Fibroblast of lung (primary cell): ENCODE data around the gene TRIP13. TPM values are rescaled to one million over a fixed set of nuclear protein-coding genes. Genes with fewer than 3 reads are reported as not detected.
"Not testable (repeated sequence)": the region's sequence is repeated elsewhere in the genome, so short reads cannot be mapped to it uniquely, and the experiment has no call there.

Experiments
- DNase-seq, 2 donors: peaks; one replicate each; pipeline versions ENCODE4 v3.0.0 to v3.0.0-alpha.2; 2010; ENCODE audit warnings: low read depth in 2 of 2
- H2AFZ ChIP-seq: 2 replicates; pipeline ENCODE4 v1.5.1; 2012; ENCODE audit warnings: low read length, control low read depth, inconsistent platforms
- H3K27ac ChIP-seq: 2 replicates; pipeline ENCODE4 v1.5.1; 2011; ENCODE audit warnings: low read length, control low read depth; ENCODE audit not compliant: insufficient read depth
- H3K27me3 ChIP-seq: 2 replicates; pipeline ENCODE4 v1.5.1; 2011; ENCODE audit warnings: mild to moderate bottlenecking, low read length; ENCODE audit not compliant: control insufficient read depth, insufficient read depth
- H3K36me3 ChIP-seq: 2 replicates; pipeline ENCODE4 v1.5.1; 2011; ENCODE audit warnings: low read length; ENCODE audit not compliant: control insufficient read depth, insufficient read depth
- H3K4me1 ChIP-seq: 2 replicates; pipeline ENCODE4 v1.5.1; 2011; ENCODE audit warnings: low read length; ENCODE audit not compliant: control insufficient read depth, insufficient read depth; ENCODE audit errors: extremely low read depth
- H3K4me2 ChIP-seq: 2 replicates; pipeline ENCODE4 v1.5.1; 2011; ENCODE audit warnings: low read length, control low read depth; ENCODE audit not compliant: insufficient read depth; ENCODE audit errors: extremely low read depth
- H3K4me3 ChIP-seq, 4 experiments: fragments of 200-600 bp in 1 of 4; sonication (generic) in 1 of 4; replicated peaks in 1 of 4; 2 replicates each; pipeline ENCODE4 v1.5.1; 2011 to 2016; ENCODE audit warnings: low read length in 4 of 4, low read depth in 3 of 4, mild to moderate bottlenecking in 3 of 4, control low read depth in 2 of 4, inconsistent platforms in 1 of 4, mixed read lengths in 1 of 4; ENCODE audit not compliant: insufficient read depth in 1 of 4; ENCODE audit errors: control extremely low read depth in 1 of 4
- H3K79me2 ChIP-seq: 2 replicates; pipeline ENCODE4 v1.5.1; 2012; ENCODE audit warnings: mild to moderate bottlenecking, low read length, inconsistent platforms; ENCODE audit not compliant: control insufficient read depth, insufficient read depth
- H3K9ac ChIP-seq: 2 replicates; pipeline ENCODE4 v1.5.1; 2011; ENCODE audit warnings: mild to moderate bottlenecking, low read length, control low read depth; ENCODE audit not compliant: insufficient read depth
- H3K9me3 ChIP-seq: 2 replicates; pipeline ENCODE4 v1.5.1; 2012; ENCODE audit warnings: low read depth, low read length; ENCODE audit not compliant: control insufficient read depth, insufficient read depth
- H4K20me1 ChIP-seq: 2 replicates; pipeline ENCODE4 v1.5.1; 2011; ENCODE audit warnings: low read length; ENCODE audit not compliant: control insufficient read depth, insufficient read depth; ENCODE audit errors: extremely low read depth
- CTCF ChIP-seq, 2 donors: IDR thresholded peaks in 1 of 2; conservative IDR thresholded peaks in 1 of 2; 1 replicate in 1 of 2; 2 replicates in 1 of 2; pipeline ENCODE4 v1.5.1; 2011 to 2012; ENCODE audit warnings: low read length in 2 of 2, control low read depth in 1 of 2, inconsistent platforms in 1 of 2, low read depth in 1 of 2, mild to moderate bottlenecking in 1 of 2
- EZH2 ChIP-seq: IDR thresholded peaks from 2 replicates; pipeline ENCODE4 v1.5.1; 2012; ENCODE audit warnings: low read length, control low read depth, mild to moderate bottlenecking; ENCODE audit errors: missing control alignments
- polyA plus RNA-seq, 2 donors: library from polyadenylated mRNA; depleted of rRNA in 1 of 2; stranded (reverse) in 1 of 2; unstranded in 1 of 2; fragments of >200 nt; gene quantifications; 2 replicates each; pipeline ENCODE4 v1.2.1, GENCODE V29; 2011 to 2012; ENCODE audit warnings: missing spikeins in 1 of 2
- total RNA-seq: library from RNA; depleted of rRNA; stranded (reverse); fragments of >200 nt; gene quantifications from 2 replicates; pipeline ENCODE4 v1.2.1, GENCODE V29; 2014

The TRIP13 gene
- total and polyA plus RNA-seq, 2 donors (not counting 1 experiment from before 2014, with no cell fraction given), result 7.4 to 11.7 TPM

DNA sequence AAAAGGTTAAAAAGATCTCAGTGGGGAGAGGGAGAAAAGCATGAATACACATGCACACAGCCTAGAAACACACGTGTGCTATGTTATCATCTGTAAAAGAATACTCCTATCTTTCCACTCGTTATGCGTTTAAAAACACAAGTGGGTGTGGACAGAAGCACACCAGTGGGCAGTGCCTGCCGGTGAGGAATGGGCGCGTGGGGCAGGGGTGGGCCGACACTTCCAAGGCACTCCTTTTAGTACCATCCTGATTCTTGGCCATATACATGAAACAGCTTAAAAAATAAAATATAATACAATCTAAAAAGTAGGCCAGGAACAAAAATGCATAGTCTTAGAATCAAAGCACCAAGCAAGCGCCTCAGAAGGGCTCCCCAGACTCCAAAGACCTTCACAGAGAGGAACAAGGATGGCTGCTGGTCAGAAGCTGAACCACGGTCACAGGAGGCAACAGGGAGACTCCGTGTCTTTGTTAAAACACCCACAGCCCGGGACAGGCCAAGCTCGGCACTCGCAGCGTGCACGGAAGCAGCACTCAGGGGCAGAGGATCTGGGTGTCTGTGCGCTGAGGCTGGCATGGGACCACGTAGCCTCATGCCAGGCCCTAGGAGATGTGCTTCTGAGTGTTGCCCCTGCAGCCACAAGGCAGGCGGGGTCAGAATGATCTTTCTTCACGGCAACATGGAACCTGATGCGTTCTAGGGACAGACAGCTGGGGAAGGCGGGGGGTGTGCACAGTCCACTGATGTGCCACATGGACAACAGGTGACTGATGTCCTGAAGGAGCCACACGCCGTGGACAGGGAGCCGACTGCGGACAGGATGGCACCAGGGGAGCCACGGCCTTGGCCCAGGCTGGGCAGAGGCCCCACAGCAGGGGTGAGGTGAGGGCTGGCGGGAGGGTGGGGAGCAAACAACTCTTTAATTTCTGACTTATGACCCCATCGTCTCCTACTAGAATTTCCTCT, 16.0 kb upstream of the TRIP13 start:
- Histone ChIP-seq H3K9me3 (no peaks in the 10 kb centered on the region), H3K27ac (no peak overlapping the region), H4K20me1 (no peaks in the 10 kb centered on the region), H3K27me3 (no peaks in the 10 kb centered on the region), H3K4me1 (no peaks in the 10 kb centered on the region), H3K36me3 (peaks cover 37% of the 10 kb centered on the region), H3K4me2 (no peak overlapping the region), H3K9ac (no peak overlapping the region), H3K4me3 (no peak overlapping the region), H3K79me2 (peaks cover 5% of the 10 kb centered on the region), H2AFZ (no peak overlapping the region)
- DNase-seq, result no peak
- no peak for TF ChIP-seq EZH2
- no peak for TF ChIP-seq CTCF (conservative IDR thresholded peaks at IDR 0.05 in 1 of 2, IDR thresholded peaks at IDR 0.05 in 1 of 2; ENCODE audit: low read depth in 1 of 2, low read length in 2 of 2)

DNA sequence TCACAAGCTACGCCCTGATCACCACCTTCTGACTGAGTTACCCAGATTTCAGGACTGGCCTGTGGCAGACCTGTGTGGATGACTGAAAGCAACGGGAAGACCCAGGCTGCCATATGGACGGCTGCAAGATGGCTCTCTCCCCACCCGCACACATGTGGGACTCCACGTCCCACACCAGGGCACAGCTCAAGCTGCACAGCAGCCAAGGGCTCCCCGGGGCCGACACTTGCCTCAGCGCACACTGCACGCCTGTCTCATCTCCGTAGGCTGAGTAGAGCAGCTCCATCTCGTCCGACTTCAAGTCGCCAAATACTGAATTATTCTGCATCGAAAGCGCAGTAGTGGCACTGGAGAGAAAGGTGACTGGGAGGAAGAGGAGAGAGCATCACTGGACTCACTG, 14.6 kb upstream of the TRIP13 start:
- H2AFZ ChIP-seq, result no peak overlapping the region
- no peaks in the 10 kb centered on the region for H3K27me3 ChIP-seq
- peaks cover 18% of the 10 kb centered on the region for H3K79me2 ChIP-seq
- peaks cover 40% of the 10 kb centered on the region for H3K36me3 ChIP-seq
- no peak overlapping the region for H3K9ac ChIP-seq
- TF ChIP-seq CTCF (conservative IDR thresholded peaks at IDR 0.05 in 1 of 2, IDR thresholded peaks at IDR 0.05 in 1 of 2; ENCODE audit: low read depth in 1 of 2, low read length in 2 of 2) (no peak), EZH2 (no peak)
- H4K20me1 ChIP-seq, result no peaks in the 10 kb centered on the region
- H3K4me1 ChIP-seq, result no peaks in the 10 kb centered on the region
- H3K4me2 ChIP-seq, result no peak overlapping the region
- no peaks in the 10 kb centered on the region for H3K9me3 ChIP-seq
- DNase-seq, result no peak
- H3K4me3 ChIP-seq, result no peak overlapping the region
- H3K27ac ChIP-seq, result no peak overlapping the region

DNA sequence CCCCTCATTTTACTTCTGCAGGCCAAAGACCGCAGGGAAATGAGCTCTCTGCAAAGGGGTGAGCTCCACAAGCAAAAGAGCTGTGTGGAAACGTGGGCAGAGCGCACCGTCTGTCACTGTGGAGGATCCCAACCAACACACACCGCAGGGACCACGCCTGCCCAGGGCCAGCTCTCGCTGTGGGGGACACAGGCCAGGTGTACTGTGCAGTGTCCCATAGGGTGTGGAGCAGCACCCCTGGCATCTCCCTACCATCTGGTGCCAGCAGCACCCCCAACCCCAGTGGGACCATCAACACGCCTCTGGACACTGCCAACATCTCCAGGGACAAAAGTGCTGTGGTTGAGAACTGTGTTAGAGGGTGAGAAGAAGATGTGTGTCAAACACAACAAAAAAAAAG, 14.0 kb upstream of the TRIP13 start:
- Histone ChIP-seq H3K36me3 (peaks cover 44% of the 10 kb centered on the region), H3K79me2 (peaks cover 24% of the 10 kb centered on the region)
- H3K27me3 ChIP-seq, H3K4me2 ChIP-seq, H3K4me3 ChIP-seq, H3K27ac ChIP-seq, H3K9ac ChIP-seq, H2AFZ ChIP-seq, DNase-seq, H3K4me1 ChIP-seq, H4K20me1 ChIP-seq, H3K9me3 ChIP-seq: not testable (repeated sequence)
